ENCODE data around the gene RABGAP1L. TPM values are rescaled to one million over a fixed set of nuclear protein-coding genes. Genes with fewer than 3 reads are reported as not detected.

The RABGAP1L gene
- total and polyA plus RNA-seq, 2 of the 4 experiments (the other 2 are of a cell fraction): 7.9 to 26.7 TPM

- no peak overlapping the region for H3K9ac ChIP-seq (ENCODE audit: low read depth, low read length)
- intact Hi-C loops (cut with micrococcal nuclease) (no loop called here), dilution Hi-C loops (cut with HindIII; ENCODE audit: low sequenced_read_pairs, unreplicated experiment) (no loop called here), in situ Hi-C loops (cut with MboI; ENCODE audit: low sequenced_read_pairs) (no loop called here)
- no peak overlapping the region for H2AK9ac ChIP-seq (replicated peaks; ENCODE audit: low read depth, low read length, poor library complexity)
- DNase-seq: no peak
- CTCF ChIA-PET: no interaction called here
- no peak overlapping the region for H3K4me3 ChIP-seq (ENCODE audit: insufficient read depth, low read depth, low read length)
- no peak overlapping the region for H4K8ac ChIP-seq (ENCODE audit: low read depth in 2 of 2, low read length in 2 of 2)
- H3K27ac ChIP-seq (ENCODE audit: insufficient read depth, low read length): no peak overlapping the region
- no peaks in the 10 kb centered on the region for H4K20me1 ChIP-seq (ENCODE audit: insufficient read depth, low read length)
- no peak overlapping the region for H4K91ac ChIP-seq (ENCODE audit: insufficient read depth, low read depth, low read length)
- no peak overlapping the region for H3K14ac ChIP-seq (replicated peaks; ENCODE audit: low read depth, low read length)
- BruUV-seq (replicated peaks): no TSS peak
- TF ChIP-seq MXI1 (IDR thresholded peaks at IDR 0.05; ENCODE audit: borderline replicate concordance, low read depth, low read length) (no peak), RAD21 (IDR thresholded peaks at IDR 0.05; ENCODE audit: low read length) (no peak), NFE2L2 (IDR thresholded peaks at IDR 0.05; ENCODE audit: low read depth, low read length) (no peak)
- TF ChIP-seq, protein P1, sequence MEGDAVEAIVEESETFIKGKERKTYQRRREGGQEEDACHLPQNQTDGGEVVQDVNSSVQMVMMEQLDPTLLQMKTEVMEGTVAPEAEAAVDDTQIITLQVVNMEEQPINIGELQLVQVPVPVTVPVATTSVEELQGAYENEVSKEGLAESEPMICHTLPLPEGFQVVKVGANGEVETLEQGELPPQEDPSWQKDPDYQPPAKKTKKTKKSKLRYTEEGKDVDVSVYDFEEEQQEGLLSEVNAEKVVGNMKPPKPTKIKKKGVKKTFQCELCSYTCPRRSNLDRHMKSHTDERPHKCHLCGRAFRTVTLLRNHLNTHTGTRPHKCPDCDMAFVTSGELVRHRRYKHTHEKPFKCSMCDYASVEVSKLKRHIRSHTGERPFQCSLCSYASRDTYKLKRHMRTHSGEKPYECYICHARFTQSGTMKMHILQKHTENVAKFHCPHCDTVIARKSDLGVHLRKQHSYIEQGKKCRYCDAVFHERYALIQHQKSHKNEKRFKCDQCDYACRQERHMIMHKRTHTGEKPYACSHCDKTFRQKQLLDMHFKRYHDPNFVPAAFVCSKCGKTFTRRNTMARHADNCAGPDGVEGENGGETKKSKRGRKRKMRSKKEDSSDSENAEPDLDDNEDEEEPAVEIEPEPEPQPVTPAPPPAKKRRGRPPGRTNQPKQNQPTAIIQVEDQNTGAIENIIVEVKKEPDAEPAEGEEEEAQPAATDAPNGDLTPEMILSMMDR (conservative IDR thresholded peaks at IDR 0.05; ENCODE audit: low read depth, low read length): no peak
- H2AFZ ChIP-seq (replicated peaks; ENCODE audit: low read length, poor library complexity): no peak overlapping the region
- H2BK15ac ChIP-seq (ENCODE audit: low read depth, low read length): no peak overlapping the region
- H3K36me3 ChIP-seq (ENCODE audit: control insufficient read depth, insufficient read depth, low read length): no peaks in the 10 kb centered on the region
- no peaks in the 10 kb centered on the region for H3K4me1 ChIP-seq (ENCODE audit: control insufficient read depth, insufficient read depth, low read length)
- H3K9me3 ChIP-seq (ENCODE audit: control insufficient read depth, insufficient read depth, low read length): no peaks in the 10 kb centered on the region
- POLR2A ChIA-PET (ENCODE audit: unreplicated experiment): no interaction called here
- H3K4ac ChIP-seq (ENCODE audit: low read depth, low read length): no peak overlapping the region
- H3K27me3 ChIP-seq (ENCODE audit: control insufficient read depth, insufficient read depth, low read length): no peaks in the 10 kb centered on the region
- ATAC-seq (ENCODE audit: low read depth): no peak
- H3K56ac ChIP-seq (ENCODE audit: extremely low read depth, insufficient read depth, low read length): no peak overlapping the region
- H2BK5ac ChIP-seq (ENCODE audit: low read depth, low read length, poor library complexity, severe bottlenecking): no peak overlapping the region
- H2AK5ac ChIP-seq (ENCODE audit: low read depth, low read length): no peak overlapping the region
- no peaks in the 10 kb centered on the region for H3K79me1 ChIP-seq (ENCODE audit: low read depth in 1 of 2, low read length in 2 of 2)
- H2BK20ac ChIP-seq (ENCODE audit: low read depth, low read length): no peak overlapping the region
- no CpG with 5 or more reads among the region's 3 CpGs for WGBS, 2 experiments (ENCODE audit: extremely low coverage in 2 of 2, insufficient read length in 1 of 2)
- H3K4me2 ChIP-seq (ENCODE audit: low read depth, low read length): no peak overlapping the region
- no peaks in the 10 kb centered on the region for H3K9me1 ChIP-seq (ENCODE audit: insufficient read depth, low read length)
- no peak overlapping the region for H3K23ac ChIP-seq (ENCODE audit: low read depth, low read length)
- no peak overlapping the region for H2BK120ac ChIP-seq (ENCODE audit: low read depth, low read length)
- H3K18ac ChIP-seq (ENCODE audit: low read depth, low read length): no peak overlapping the region
- no peak overlapping the region for H4K5ac ChIP-seq (ENCODE audit: low read depth, low read length)
Measured at GRCh38 chr1:174828264-174828663, 668.9 kb downstream of the RABGAP1L start.
